Ishikawa (cell line): ENCODE data around the gene NDUFV1.

Source experiments
- CEBPB ChIP-seq: IDR thresholded peaks from 2 replicates; pipeline ENCODE4 v1.6.1; 2012
- CREB1 ChIP-seq: IDR thresholded peaks from 2 replicates; pipeline ENCODE4 v1.6.1; 2012; ENCODE audit warnings: low read depth
- EP300 ChIP-seq: IDR thresholded peaks from 2 replicates; pipeline ENCODE4 v1.6.1; 2012; ENCODE audit warnings: borderline replicate concordance
- RAD21 ChIP-seq: IDR thresholded peaks from 2 replicates; pipeline ENCODE4 v1.6.1; 2012; ENCODE audit warnings: low read depth
- TAF1 ChIP-seq: IDR thresholded peaks from 2 replicates; pipeline ENCODE4 v1.6.1; 2012; ENCODE audit warnings: low read depth, mild to moderate bottlenecking
- TCF12 ChIP-seq: IDR thresholded peaks from 2 replicates; pipeline ENCODE4 v1.6.1; 2012; ENCODE audit warnings: low read depth
- TF ChIP-seq, protein P1 (sequence below): IDR thresholded peaks from 2 replicates; pipeline ENCODE4 v1.6.1; 2012
- TF ChIP-seq, protein P2 (sequence below): IDR thresholded peaks from 2 replicates; pipeline ENCODE4 v1.6.1; 2012; ENCODE audit warnings: low read depth, mild to moderate bottlenecking

DNA sequence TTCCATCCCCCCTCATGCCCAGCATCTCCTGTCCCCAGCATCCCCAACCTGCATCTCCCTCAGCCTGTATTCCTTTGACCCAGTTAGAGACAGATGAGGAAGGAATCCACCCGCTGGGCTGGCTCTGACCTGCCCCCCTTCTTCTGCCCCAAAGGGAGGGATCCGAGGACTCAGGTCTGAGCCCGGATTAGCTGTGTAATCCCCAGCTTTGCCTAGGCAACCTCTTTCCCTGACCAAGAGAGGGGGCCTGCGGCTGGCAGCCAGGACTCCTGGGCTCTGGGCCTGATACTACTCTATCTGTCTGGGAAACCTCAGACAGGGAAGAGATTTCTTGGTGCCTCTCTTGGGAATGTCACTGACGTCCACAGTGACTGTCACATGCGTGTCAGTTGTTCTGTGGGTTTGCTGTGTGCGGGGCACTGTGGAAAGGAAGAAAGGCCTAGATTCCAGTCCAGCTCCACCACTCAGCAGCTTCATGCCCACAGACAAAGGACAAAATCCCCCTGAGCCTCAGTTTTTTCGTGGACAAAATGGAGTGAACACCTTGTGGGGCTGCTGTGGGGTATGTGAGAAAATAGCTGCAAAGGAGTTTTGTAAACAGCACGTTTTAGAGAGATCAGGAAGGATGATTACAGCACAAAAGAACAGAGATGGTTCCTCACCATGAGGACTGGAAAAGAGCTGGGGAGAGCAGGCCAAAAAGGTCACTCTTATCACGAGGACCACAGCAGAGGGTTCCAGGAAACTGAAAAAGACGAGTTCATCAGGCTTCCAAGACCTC, 1.3 kb upstream of the NDUFV1 start:
- TF ChIP-seq, protein P1, sequence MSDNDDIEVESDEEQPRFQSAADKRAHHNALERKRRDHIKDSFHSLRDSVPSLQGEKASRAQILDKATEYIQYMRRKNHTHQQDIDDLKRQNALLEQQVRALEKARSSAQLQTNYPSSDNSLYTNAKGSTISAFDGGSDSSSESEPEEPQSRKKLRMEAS = no peak
- TF ChIP-seq TAF1 (no peak), RAD21 (no peak), TCF12 (no peak), EP300 (no peak), CEBPB (no peak), CREB1 (no peak)
- TF ChIP-seq, protein P2, sequence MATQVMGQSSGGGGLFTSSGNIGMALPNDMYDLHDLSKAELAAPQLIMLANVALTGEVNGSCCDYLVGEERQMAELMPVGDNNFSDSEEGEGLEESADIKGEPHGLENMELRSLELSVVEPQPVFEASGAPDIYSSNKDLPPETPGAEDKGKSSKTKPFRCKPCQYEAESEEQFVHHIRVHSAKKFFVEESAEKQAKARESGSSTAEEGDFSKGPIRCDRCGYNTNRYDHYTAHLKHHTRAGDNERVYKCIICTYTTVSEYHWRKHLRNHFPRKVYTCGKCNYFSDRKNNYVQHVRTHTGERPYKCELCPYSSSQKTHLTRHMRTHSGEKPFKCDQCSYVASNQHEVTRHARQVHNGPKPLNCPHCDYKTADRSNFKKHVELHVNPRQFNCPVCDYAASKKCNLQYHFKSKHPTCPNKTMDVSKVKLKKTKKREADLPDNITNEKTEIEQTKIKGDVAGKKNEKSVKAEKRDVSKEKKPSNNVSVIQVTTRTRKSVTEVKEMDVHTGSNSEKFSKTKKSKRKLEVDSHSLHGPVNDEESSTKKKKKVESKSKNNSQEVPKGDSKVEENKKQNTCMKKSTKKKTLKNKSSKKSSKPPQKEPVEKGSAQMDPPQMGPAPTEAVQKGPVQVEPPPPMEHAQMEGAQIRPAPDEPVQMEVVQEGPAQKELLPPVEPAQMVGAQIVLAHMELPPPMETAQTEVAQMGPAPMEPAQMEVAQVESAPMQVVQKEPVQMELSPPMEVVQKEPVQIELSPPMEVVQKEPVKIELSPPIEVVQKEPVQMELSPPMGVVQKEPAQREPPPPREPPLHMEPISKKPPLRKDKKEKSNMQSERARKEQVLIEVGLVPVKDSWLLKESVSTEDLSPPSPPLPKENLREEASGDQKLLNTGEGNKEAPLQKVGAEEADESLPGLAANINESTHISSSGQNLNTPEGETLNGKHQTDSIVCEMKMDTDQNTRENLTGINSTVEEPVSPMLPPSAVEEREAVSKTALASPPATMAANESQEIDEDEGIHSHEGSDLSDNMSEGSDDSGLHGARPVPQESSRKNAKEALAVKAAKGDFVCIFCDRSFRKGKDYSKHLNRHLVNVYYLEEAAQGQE = no peak
